NCI-H446 (cell line): Measurements from ENCODE around the gene NFIB.

Experiments used
- DNase-seq, 2 experiments: peaks; one replicate each; lab custom pipeline; 2025; lab: John Stamatoyannopoulos, UW

NFIB gene

GRCh38 chr9:14344941-14345353, 31.0 kb upstream of the NFIB start:
- DNase-seq, result peak in 1 of 2 experiments; percentile 98

DNA sequence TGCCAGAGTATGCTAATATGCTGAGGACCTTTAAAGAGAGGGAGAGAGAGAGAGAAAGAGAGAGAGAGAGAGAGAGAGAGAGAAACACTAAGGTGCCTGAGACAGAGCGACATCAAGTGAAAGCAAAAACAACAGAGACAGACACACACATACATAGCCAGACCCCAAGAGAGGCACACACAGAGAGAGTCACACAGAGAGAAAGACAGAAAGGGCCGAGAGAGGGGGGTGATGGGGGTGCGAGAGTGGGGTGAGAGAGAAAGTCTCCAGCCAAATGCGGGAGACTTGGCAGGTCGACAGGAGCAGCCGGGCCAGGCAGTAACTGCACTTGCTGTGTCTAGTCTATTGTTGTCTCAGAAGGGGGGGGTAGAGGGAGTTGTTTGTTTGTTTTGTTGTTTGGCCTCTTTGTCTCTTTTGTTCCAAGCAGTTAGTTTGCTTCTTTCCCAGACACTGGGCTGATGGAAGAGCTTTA, 30.1 kb upstream of the NFIB start:
- DNase-seq, result peak; percentile 100

DNA sequence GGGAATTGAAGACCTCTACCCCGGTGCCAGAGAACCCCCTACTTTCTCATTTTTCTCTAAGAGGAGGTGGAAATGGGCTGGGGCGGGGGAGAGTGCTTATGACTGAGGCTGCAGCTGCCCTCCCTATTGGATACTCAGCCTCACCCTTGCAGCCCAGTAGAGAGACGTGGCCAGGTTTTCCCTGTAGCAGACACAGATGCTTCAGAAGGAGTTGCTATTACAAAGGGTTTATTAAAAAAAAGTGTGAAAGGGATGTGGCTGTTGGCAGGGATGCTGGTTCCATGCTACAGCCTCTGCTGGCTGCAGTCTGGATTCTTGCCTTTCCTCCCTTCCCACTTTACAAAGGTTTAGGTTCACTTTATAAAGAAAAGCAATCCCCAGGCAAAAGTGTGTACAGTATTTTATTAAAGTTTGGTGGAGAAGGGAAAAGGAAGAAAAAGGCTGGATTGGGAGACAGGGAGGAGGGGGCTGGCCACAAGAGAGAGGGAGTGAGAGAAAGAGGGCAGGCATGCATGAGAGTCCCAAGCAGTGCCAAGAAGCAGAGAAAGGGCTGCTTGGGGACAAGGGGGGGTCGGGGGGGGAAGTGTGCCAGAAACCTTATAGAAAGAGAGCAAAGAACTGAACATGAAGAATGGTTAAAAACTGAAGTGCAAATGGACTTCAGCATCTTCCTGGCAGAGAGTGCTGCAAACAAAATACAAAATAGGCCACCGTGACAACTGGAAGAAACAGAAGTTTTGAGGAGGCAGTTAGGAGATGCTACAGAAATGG, 29.5 kb upstream of the NFIB start:
- peak; percentile 100 for DNase-seq

GRCh38 chr9:14342736-14343135, 28.8 kb upstream of the NFIB start:
- DNase-seq, result peak in 1 of 2 experiments; percentile 91

DNA sequence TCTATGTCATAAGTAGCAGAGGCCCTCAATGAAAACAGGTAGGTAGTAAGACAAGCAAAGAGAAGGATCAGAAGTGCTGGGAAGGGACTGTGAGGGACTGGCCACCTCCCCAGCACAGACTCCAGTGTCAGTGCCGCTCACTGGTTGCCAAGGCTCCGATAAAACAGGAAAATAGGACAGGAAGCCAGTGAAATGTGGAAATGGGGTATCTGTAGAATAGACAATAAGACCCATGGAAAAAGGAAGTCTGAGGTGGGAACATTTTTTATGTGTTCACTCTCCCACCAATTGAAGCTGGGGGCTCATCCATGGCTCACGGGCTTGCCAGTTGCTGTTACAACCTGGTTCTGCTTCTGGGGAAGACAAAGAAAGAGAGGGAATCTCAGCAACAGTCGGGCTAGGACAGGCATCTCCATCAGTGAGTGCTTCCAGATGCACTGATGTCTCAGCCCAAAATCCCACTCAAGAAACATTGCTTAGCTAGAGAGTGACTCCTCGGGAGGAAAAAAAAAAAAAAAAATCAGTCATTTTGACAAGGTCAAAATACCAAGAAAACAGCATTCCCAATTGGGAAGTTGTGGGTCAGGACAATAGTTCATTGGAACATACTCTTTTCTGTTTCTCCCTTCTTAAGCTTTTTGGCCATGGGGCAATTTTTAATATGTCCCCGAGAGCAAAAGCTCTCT, 27.6 kb upstream of the NFIB start:
- no peak for DNase-seq

GRCh38 chr9:14340994-14341393, 27.1 kb upstream of the NFIB start:
- peak in 1 of 2 experiments; percentile 82 for DNase-seq

DNA sequence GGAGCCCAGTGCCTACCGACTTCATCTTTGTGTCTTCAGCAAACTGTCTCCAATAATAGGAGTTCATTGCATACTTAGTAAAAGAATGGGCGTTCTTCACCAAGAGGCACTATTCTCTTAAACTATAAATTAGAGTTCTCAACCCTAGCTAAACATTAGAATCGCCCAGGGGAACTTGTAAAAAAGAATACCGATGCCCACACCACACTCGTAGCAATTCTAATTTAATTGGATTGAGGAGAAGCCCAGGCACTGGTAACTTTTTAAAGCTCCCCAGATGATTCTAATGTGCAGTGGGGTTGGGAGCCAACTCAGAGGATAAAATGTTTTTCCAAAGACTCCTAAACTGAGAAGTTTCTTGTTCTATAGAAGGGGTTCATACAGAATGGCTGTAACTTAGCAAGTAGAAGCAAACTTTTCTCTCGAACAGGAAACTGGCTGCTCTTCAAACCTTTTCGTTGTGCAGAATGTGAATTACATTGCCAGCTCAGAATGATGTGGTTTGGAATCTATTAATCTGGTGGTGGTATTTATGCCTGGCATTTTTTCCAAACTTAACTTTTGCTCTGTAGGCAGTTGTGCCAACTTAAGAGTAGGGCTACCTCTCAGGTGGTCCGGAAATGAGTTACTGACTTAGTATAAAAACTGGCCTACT, 26.4 kb upstream of the NFIB start:
- peak in 1 of 2 experiments; percentile 82 for DNase-seq

- DNase-seq, result no peak
Observed at GRCh38 chr9:14339746-14340145, 25.8 kb upstream of the NFIB start.

DNA sequence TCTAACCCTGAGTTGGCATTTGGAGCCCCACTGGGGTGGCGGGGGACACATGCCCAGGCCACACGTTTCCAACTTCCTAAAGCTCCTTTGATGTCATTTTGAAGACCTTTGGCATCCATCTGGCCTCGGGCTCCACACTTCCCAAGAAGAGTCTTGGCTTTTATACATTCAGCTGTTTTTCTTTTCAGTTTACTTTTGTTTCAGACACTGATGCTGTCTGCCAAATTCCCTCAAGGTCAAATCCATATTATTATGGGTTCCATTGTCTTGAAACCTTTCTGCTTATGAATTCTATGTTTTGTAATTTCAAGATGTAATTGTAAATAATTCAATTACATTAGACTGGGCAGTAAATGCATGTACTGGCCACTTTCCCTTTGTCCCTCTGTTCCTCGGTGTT, 23.7 kb upstream of the NFIB start:
- DNase-seq, result peak in 1 of 2 experiments; percentile 92

GRCh38 chr9:14336244-14336643, 22.3 kb upstream of the NFIB start:
- no peak for DNase-seq

DNA sequence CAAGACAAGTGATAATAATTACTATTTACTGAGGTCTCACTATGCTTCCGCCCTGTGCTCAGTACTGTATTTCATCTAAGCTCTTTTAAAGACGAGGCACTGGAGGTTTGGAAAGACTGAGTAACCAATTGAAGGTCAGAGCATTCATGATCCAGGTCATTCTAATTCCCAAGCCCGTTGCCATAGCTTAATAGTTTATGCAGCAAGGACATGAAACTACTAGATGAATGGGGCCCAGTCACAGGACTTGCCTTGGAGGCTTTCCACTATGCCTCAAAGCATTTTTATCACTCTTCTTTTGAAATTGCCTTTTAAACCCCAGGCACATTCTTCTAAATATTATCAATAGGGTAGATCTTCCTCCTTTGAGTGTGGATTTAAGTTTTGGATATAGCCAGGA, 17.2 kb upstream of the NFIB start:
- no peak for DNase-seq

DNA sequence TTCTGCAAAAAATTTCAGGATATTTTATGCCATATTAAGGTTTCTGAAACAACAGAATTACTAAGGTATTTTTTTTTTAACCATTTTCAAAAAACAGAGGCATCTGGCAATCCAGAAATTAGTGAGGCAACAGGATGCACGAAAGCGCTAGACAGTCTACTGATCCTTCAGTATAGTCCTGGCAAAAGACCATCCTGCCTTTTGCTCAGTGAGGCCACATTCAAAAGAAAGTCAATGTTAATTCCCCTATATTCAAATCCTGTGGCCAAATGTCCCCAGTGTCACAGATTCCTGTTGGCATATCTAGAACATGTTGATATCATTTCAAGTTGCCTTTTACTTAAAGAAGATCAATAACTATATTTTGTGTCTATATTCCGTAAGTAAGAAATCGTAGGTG, 13.1 kb upstream of the NFIB start:
- peak; percentile 100 for DNase-seq

- peak; percentile 100 for DNase-seq
Observed at GRCh38 chr9:14326264-14326826, 12.4 kb upstream of the NFIB start.

DNA sequence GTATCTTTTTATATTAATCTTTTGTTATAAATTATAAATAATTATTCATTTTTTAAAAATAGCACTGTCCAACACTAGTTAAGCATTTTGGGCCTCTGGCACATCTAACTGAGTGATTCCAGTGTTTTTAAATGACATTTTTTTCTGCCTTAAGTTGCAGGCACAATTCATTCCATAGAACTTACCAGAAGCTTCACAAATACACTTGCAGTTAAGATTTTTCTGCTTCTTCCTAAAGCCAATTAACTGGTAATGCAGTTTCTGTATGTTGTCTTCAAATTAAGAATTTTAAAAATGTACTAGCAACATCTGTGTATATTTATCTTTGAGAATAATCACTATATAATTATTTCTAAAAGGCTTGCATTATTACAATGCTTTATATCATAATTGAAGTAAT, 11.2 kb upstream of the NFIB start:
- DNase-seq, result peak; percentile 94 to 100

- DNase-seq, result peak; percentile 99 to 100
Observed at GRCh38 chr9:14323985-14324650, 10.2 kb upstream of the NFIB start.

DNA sequence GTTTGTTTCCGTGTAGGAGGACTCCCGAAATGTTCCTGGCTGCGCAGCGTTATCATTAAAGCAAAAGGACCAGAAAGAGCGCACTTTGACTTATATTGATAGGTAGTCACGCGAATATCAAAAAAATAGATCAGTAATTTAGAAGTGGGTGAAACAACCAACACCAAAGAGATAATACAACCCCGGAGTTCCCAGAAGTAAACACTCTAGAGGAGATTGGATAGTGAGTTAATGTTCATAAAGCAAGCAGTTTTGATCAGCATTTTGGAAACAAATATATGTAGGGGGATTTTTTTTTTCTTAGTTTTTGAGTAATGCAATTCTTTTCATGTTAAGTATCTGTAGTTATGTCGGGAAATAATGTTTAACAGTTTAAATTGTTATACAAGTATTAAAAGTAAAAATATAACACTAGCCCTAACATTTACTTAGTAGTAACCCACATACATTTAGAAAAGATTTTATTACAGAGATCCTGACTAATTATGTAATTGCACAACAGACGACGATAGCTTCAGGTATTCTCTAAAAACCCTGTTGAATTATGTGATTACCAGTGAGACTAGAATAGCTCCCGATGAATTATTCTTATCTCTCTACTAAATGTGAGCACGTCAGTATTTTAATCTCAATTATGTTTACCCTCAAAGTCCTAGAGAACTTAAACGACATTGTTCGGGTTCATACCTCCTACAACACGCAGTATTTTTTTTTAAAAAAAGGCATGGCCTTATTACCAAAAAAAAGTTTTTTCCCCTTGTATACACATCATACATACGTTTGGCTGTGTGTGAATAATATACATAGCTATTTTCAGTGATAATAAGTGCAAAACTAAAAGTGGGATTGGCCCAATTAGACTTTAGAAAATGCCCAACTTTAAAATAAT, 9.4 kb upstream of the NFIB start:
- peak; percentile 99 to 100 for DNase-seq

DNA sequence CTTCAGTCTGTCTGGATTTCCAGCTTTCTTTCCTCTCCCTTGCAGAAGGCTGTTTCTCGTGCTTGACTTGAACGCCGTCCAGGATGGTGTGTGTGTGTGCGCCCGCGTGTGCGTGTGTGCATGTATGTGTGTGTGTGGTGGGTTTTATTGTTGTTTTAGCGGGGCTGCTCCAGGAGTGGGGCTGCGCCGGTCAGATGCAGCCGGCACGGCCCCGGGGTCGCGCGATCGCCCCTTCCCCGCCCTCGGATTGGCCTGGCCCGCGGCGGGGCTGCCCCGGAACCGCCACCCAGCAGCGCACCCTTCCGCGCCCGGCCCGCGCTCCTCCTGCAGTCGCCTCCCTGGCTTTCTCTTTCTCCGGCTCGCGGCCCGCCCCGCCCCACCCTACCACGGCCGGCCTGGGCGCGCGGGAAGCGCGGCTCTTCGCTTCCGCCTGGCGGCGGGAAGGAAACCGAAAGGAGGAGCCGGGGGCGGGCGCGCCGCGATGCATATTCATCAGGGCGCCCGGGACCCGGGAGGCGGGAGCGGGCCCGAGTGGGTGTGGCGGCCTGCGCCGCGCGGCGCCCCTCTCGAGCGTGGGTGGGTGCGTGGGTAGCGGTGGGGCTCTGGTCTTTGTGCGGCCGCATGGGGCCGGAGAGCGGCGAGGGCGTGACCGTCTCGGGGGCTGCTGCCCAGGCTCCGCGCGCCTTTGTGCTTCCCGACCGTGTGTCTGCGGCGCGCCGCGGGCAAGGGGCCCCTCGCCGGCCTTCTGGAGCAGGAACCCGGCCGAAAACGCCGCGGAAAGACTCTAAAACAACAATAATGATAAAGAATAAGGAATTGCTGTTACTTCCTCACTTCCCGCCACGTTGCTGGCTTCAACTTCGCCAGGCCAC, 8.5 kb upstream of the NFIB start:
- peak; percentile 100 for DNase-seq

DNA sequence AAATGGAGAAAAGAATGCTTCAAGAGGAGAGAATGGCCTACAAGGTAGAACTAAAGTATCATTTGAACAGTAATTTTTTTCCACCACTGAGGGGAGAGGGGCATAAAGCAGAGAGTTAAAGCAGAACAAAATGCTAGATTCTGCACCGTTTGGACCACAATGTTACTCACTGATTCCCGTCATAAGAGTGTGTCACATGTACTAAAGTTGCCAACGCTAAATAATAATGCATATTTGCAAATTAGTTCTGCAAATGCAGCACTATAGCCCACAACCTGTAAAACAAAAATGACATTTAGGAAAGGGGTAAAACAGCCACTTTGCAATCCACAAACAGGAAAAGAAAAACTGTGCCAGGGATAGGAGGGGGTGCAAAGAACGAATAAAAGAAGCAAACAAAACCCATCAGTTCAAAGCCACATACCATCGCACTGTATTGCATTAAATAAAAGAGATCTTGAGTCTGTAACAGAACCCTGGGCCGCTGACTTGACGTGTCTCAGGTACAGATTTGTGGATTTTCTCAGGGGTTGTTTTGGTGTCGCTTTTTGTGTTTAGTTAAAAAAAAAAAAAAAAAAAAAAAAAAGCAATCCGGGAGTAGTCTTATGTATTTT, 7.7 kb upstream of the NFIB start:
- DNase-seq, result peak; percentile 98 to 100
